Mammary epithelial cell (primary cell): Measurements from ENCODE around the gene PPY.

Experiments
- EZH2 ChIP-seq: IDR thresholded peaks from 2 replicates; pipeline ENCODE4 v1.6.1; 2012; ENCODE audit warnings: low read length, inconsistent platforms, borderline replicate concordance
- TF ChIP-seq, protein P1 (sequence below), 2 donors: IDR thresholded peaks in 1 of 2; conservative IDR thresholded peaks in 1 of 2; 2 replicates each; pipeline ENCODE4 v1.5.1; 2011 to 2012; ENCODE audit warnings: inconsistent platforms in 2 of 2, low read length in 2 of 2, mild to moderate bottlenecking in 2 of 2, control low read depth in 1 of 2, low read depth in 1 of 2; ENCODE audit not compliant: insufficient read depth in 1 of 2; ENCODE audit errors: extremely low read depth in 1 of 2

DNA sequence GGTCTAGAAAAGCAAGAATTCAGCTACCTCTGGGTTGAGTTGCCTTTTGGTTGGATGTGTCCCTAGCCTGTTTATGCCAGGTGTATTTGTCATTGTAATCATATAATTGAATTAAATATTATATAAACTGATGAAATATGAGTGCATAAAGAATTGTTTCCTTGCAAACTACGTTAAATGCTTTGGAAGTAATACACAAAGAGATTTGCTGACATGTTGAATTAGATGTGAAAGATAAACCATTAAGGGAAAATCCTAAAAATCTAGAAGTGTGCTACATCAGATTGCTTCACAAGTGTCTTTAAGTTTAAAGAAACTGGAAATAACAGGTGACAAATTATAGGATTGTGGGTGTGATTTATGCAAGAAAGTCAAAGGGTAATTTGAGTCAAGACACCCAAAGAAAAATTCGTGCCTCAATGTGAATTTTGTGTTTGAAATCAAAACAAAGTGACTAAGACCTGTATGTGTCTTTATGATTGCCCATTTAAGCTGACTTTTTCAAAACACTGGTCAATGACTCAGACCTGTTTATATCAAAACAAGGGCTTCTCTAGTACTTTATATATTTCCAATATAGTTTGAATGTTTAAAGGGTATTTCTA is 16.6 kb upstream of the PPY start:
- TF ChIP-seq, protein P1, sequence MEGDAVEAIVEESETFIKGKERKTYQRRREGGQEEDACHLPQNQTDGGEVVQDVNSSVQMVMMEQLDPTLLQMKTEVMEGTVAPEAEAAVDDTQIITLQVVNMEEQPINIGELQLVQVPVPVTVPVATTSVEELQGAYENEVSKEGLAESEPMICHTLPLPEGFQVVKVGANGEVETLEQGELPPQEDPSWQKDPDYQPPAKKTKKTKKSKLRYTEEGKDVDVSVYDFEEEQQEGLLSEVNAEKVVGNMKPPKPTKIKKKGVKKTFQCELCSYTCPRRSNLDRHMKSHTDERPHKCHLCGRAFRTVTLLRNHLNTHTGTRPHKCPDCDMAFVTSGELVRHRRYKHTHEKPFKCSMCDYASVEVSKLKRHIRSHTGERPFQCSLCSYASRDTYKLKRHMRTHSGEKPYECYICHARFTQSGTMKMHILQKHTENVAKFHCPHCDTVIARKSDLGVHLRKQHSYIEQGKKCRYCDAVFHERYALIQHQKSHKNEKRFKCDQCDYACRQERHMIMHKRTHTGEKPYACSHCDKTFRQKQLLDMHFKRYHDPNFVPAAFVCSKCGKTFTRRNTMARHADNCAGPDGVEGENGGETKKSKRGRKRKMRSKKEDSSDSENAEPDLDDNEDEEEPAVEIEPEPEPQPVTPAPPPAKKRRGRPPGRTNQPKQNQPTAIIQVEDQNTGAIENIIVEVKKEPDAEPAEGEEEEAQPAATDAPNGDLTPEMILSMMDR (conservative IDR thresholded peaks at IDR 0.05 in 1 of 2, IDR thresholded peaks at IDR 0.05 in 1 of 2; ENCODE audit: extremely low read depth in 1 of 2, insufficient read depth in 1 of 2, low read depth in 1 of 2, low read length in 2 of 2), result no peak
- no peak for TF ChIP-seq EZH2
